SK-MEL-5 (cell line): Measurements from ENCODE around the gene KCNJ12. TPM values are rescaled to one million over a fixed set of nuclear protein-coding genes. Genes with fewer than 3 reads are reported as not detected.
"Not testable (repeated sequence)": the region's sequence is repeated elsewhere in the genome, so short reads cannot be mapped to it uniquely, and the experiment has no call there.

ENCODE experiments used
- DNase-seq: peaks from one replicate; pipeline ENCODE4 v3.0.0-alpha.2; 2016; ENCODE audit warnings: low read depth, low spot score
- in situ Hi-C: cut with HindIII; loops from 2 replicates; pipeline ENCODE4 v1.10.0; 2016; ENCODE audit warnings: low sequenced_read_pairs, high pct_unique_total_duplicates, low pct_unique_long_range_greater_than_20kb
- total RNA-seq: library from RNA; depleted of rRNA; stranded (reverse); fragments of >200 nt; shearing (Covaris generic); gene quantifications from 2 replicates; pipeline ENCODE4 v1.2.3, GENCODE V29; 2014

Gene KCNJ12
- total RNA-seq, 1 experiment from 2014 or later: 0.48 TPM

- in situ Hi-C loops, DNase-seq: not testable (repeated sequence)
Observed at GRCh38 chr17:21447552-21447951, 71.4 kb downstream of the KCNJ12 start.

- in situ Hi-C loops: not testable (repeated sequence)
- DNase-seq: peak; percentile 9
Observed at GRCh38 chr17:21449891-21450290, 73.7 kb downstream of the KCNJ12 start.

GRCh38 chr17:21451975-21452374, 75.8 kb downstream of the KCNJ12 start:
- DNase-seq: no peak
- in situ Hi-C loops: no loop called here

GRCh38 chr17:21452377-21453143, 76.4 kb downstream of the KCNJ12 start:
- no peak for DNase-seq
- in situ Hi-C loops: no loop called here

- in situ Hi-C loops: no loop called here
Observed at GRCh38 chr17:21453144-21453898, 77.2 kb downstream of the KCNJ12 start.

GRCh38 chr17:21454006-21454405, 77.8 kb downstream of the KCNJ12 start:
- DNase-seq, in situ Hi-C loops: not testable (repeated sequence)

More at GRCh38 chr17:21453144-21453898, 77.2 kb downstream of the KCNJ12 start:
- no peak for DNase-seq

GRCh38 chr17:21454441-21454840, 78.3 kb downstream of the KCNJ12 start:
- in situ Hi-C loops: no loop called here
- DNase-seq: no peak

- in situ Hi-C loops: no loop called here
- no peak for DNase-seq
Observed at GRCh38 chr17:21455761-21456160, 79.6 kb downstream of the KCNJ12 start.

- in situ Hi-C loops, DNase-seq: not testable (repeated sequence)
Observed at GRCh38 chr17:21456449-21456848, 80.3 kb downstream of the KCNJ12 start.

- DNase-seq: peak; percentile 83
- in situ Hi-C loops: no loop called here
Observed at GRCh38 chr17:21457051-21458026, 81.2 kb downstream of the KCNJ12 start.

GRCh38 chr17:21458054-21458453, 81.9 kb downstream of the KCNJ12 start:
- no peak for DNase-seq
- in situ Hi-C loops: no loop called here

GRCh38 chr17:21459536-21459935, 83.4 kb downstream of the KCNJ12 start:
- DNase-seq: no peak
- in situ Hi-C loops: no loop called here

- peak; percentile 48 for DNase-seq
- in situ Hi-C loops: no loop called here
Observed at GRCh38 chr17:21460358-21460757, 84.2 kb downstream of the KCNJ12 start.

GRCh38 chr17:21462237-21462636, 86.1 kb downstream of the KCNJ12 start:
- in situ Hi-C loops: no loop called here

GRCh38 chr17:21463204-21463661, 87.1 kb downstream of the KCNJ12 start:
- in situ Hi-C loops: no loop called here
- DNase-seq: no peak

More at GRCh38 chr17:21462237-21462636, 86.1 kb downstream of the KCNJ12 start:
- DNase-seq: no peak

- in situ Hi-C loops: no loop called here
- DNase-seq: no peak
Observed at GRCh38 chr17:21463779-21464407, 87.7 kb downstream of the KCNJ12 start.

GRCh38 chr17:21464611-21465021, 88.5 kb downstream of the KCNJ12 start:
- DNase-seq: no peak
- in situ Hi-C loops: no loop called here
